ENCODE measurements around the gene CYP2C19. TPM values are rescaled to one million over a fixed set of nuclear protein-coding genes. Genes with fewer than 3 reads are reported as not detected.

The CYP2C19 gene
- total RNA-seq, 1 donor from 2014 or later = not detected

- DNase-seq (ENCODE audit: low spot score, unreplicated experiment) = no peak
- TF ChIP-seq, protein P1, sequence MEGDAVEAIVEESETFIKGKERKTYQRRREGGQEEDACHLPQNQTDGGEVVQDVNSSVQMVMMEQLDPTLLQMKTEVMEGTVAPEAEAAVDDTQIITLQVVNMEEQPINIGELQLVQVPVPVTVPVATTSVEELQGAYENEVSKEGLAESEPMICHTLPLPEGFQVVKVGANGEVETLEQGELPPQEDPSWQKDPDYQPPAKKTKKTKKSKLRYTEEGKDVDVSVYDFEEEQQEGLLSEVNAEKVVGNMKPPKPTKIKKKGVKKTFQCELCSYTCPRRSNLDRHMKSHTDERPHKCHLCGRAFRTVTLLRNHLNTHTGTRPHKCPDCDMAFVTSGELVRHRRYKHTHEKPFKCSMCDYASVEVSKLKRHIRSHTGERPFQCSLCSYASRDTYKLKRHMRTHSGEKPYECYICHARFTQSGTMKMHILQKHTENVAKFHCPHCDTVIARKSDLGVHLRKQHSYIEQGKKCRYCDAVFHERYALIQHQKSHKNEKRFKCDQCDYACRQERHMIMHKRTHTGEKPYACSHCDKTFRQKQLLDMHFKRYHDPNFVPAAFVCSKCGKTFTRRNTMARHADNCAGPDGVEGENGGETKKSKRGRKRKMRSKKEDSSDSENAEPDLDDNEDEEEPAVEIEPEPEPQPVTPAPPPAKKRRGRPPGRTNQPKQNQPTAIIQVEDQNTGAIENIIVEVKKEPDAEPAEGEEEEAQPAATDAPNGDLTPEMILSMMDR (IDR thresholded peaks at IDR 0.05; ENCODE audit: unreplicated experiment) = no peak
- Mint-ChIP-seq H3K9me3 (ENCODE audit: low read depth) (peaks cover 3% of the 10 kb centered on the region), H3K4me1 (ENCODE audit: low read depth) (peaks cover 2% of the 10 kb centered on the region), H3K27ac (no peak overlapping the region), H3K4me3 (ENCODE audit: low read depth) (no peak overlapping the region), H3K36me3 (ENCODE audit: insufficient read depth) (no peaks in the 10 kb centered on the region), H3K27me3 (no peaks in the 10 kb centered on the region)
These were observed 88.3 kb downstream of the CYP2C19 start for GRCh38 chr10:94850766-94851165.

GRCh38 chr10:94851263-94851662 is 88.8 kb downstream of the CYP2C19 start:
- TF ChIP-seq, protein P1 (IDR thresholded peaks at IDR 0.05; ENCODE audit: unreplicated experiment) = no peak
- H3K4me3 Mint-ChIP-seq (ENCODE audit: low read depth) = no peak overlapping the region
- no peaks in the 10 kb centered on the region for H3K36me3 Mint-ChIP-seq (ENCODE audit: insufficient read depth)
- H3K27ac Mint-ChIP-seq = no peak overlapping the region
- peaks cover 3% of the 10 kb centered on the region for H3K9me3 Mint-ChIP-seq (ENCODE audit: low read depth)
- DNase-seq (ENCODE audit: low spot score, unreplicated experiment) = no peak
- peaks cover 2% of the 10 kb centered on the region for H3K4me1 Mint-ChIP-seq (ENCODE audit: low read depth)
- no peaks in the 10 kb centered on the region for H3K27me3 Mint-ChIP-seq

DNA sequence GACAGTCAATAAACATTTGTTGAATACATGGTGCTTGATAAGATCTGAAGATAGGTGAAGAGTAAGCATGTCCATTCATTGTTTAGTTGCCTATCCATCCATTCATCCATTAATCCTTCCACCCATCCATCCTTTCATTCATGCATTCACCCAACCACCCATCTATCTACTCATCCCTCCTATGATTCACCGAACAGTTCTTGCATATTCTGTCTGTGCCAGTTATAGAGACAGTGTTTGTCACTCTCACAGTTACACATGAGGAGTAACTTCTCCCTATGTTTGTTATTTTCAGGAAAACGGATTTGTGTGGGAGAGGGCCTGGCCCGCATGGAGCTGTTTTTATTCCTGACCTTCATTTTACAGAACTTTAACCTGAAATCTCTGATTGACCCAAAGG is 90.0 kb downstream of the CYP2C19 start:
- Mint-ChIP-seq H3K36me3 (ENCODE audit: insufficient read depth) (no peaks in the 10 kb centered on the region), H3K27me3 (no peaks in the 10 kb centered on the region), H3K4me3 (ENCODE audit: low read depth) (no peak overlapping the region), H3K9me3 (ENCODE audit: low read depth) (peaks cover 8% of the 10 kb centered on the region), H3K27ac (no peak overlapping the region), H3K4me1 (ENCODE audit: low read depth) (peaks cover 2% of the 10 kb centered on the region)
- DNase-seq (ENCODE audit: low spot score, unreplicated experiment) = no peak
- TF ChIP-seq, protein P1 (IDR thresholded peaks at IDR 0.05; ENCODE audit: unreplicated experiment) = no peak

DNA sequence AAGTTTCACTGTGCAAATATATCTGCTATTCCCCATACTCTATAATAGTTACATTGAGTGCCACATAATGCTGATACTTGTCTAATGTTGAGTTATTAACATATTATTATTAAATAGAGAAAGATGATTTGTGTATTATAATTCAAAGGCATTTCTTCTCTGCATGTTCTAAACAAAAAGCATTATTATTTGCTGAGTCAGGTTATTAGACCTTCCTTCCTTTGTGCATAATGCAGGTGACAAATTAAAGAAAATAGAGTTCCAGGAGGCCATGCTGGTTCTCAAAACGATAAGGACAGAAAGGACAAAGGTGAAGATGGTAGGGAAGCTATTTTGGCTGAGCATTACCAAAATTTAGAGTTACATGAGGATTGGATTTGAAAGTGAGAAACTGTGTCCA is 90.6 kb downstream of the CYP2C19 start:
- TF ChIP-seq, protein P1 (IDR thresholded peaks at IDR 0.05; ENCODE audit: unreplicated experiment) = no peak
- H3K27ac Mint-ChIP-seq = no peak overlapping the region
- no peaks in the 10 kb centered on the region for H3K27me3 Mint-ChIP-seq
- no peak overlapping the region for H3K4me3 Mint-ChIP-seq (ENCODE audit: low read depth)
- H3K4me1 Mint-ChIP-seq (ENCODE audit: low read depth) = peaks cover 2% of the 10 kb centered on the region
- H3K36me3 Mint-ChIP-seq (ENCODE audit: insufficient read depth) = no peaks in the 10 kb centered on the region
- no peak for DNase-seq (ENCODE audit: low spot score, unreplicated experiment)
- H3K9me3 Mint-ChIP-seq (ENCODE audit: low read depth) = peaks cover 10% of the 10 kb centered on the region

GRCh38 chr10:94858005-94858404 is 95.5 kb downstream of the CYP2C19 start:
- Mint-ChIP-seq H3K27me3 (no peaks in the 10 kb centered on the region), H3K4me1 (ENCODE audit: low read depth) (no peaks in the 10 kb centered on the region), H3K27ac (no peak overlapping the region), H3K4me3 (ENCODE audit: low read depth) (no peak overlapping the region), H3K36me3 (ENCODE audit: insufficient read depth) (no peaks in the 10 kb centered on the region), H3K9me3 (ENCODE audit: low read depth) (peaks cover 15% of the 10 kb centered on the region)
- DNase-seq (ENCODE audit: low spot score, unreplicated experiment) = no peak
- TF ChIP-seq, protein P1 (IDR thresholded peaks at IDR 0.05; ENCODE audit: unreplicated experiment) = no peak
